HEK293T (cell line): Measurements from ENCODE around the gene TBX3.
"Not testable (repeated sequence)": the region's sequence is repeated elsewhere in the genome, so short reads cannot be mapped to it uniquely, and the experiment has no call there.

Experiments used
- CTCF ChIA-PET: fragments of 350-600 bp; formaldehyde crosslinking; extraction: SDS; loops from one replicate; lab custom pipeline; 2021; ENCODE audit warnings: antibody characterized with exemption, inconsistent platforms; lab: Yijun Ruan, JAX
- POLR2A ChIA-PET: fragments of 350-600 bp; formaldehyde crosslinking; extraction: SDS; loops from one replicate; lab custom pipeline; 2020; ENCODE audit warnings: antibody characterized with exemption, inconsistent platforms; lab: Yijun Ruan, JAX
- DNase-seq: peaks from one replicate; pipeline ENCODE4 v3.0.0; 2012; ENCODE audit warnings: mixed read lengths; ENCODE audit errors: extremely low spot score
- ARNT ChIP-seq: fragments of 450-650 bp; IDR thresholded peaks from 2 replicates; pipeline ENCODE4 v1.6.1; 2017; ENCODE audit warnings: mild to moderate bottlenecking
- BHLHE40 ChIP-seq: fragments of 450-650 bp; IDR thresholded peaks from 2 replicates; pipeline ENCODE4 v1.6.1; 2016; ENCODE audit warnings: mild to moderate bottlenecking, moderate library complexity, borderline replicate concordance
- CTBP1 ChIP-seq: fragments of 450-650 bp; IDR thresholded peaks from 2 replicates; pipeline ENCODE4 v1.6.1; 2016; ENCODE audit warnings: borderline replicate concordance
- ELF4 ChIP-seq: fragments of 450-650 bp; IDR thresholded peaks from 2 replicates; pipeline ENCODE4 v1.6.1; 2017; ENCODE audit warnings: antibody characterized with exemption
- FOXA1 ChIP-seq: fragments of 450-650 bp; IDR thresholded peaks from 2 replicates; pipeline ENCODE4 v1.6.1; 2016; ENCODE audit warnings: mild to moderate bottlenecking
- FOXK2 ChIP-seq: fragments of 450-650 bp; IDR thresholded peaks from 2 replicates; pipeline ENCODE4 v1.6.1; 2016; ENCODE audit warnings: mild to moderate bottlenecking
- FOXM1 ChIP-seq: fragments of 450-650 bp; IDR thresholded peaks from 2 replicates; pipeline ENCODE4 v1.6.1; 2017; ENCODE audit warnings: mild to moderate bottlenecking, borderline replicate concordance
- HDGF ChIP-seq: fragments of 450-650 bp; IDR thresholded peaks from 2 replicates; pipeline ENCODE4 v1.6.1; 2017; ENCODE audit warnings: antibody characterized with exemption, borderline replicate concordance
- L3MBTL2 ChIP-seq: fragments of 450-650 bp; conservative IDR thresholded peaks from 2 replicates; pipeline ENCODE4 v1.6.1; 2016; ENCODE audit warnings: mild to moderate bottlenecking
- LEF1 ChIP-seq: fragments of 450-650 bp; IDR thresholded peaks from 2 replicates; pipeline ENCODE4 v1.6.1; 2017; ENCODE audit warnings: mild to moderate bottlenecking, borderline replicate concordance
- NFRKB ChIP-seq: fragments of 450-650 bp; IDR thresholded peaks from 2 replicates; pipeline ENCODE4 v1.6.1; 2016; ENCODE audit warnings: mild to moderate bottlenecking, moderate library complexity
- SP1 ChIP-seq: fragments of 450-650 bp; IDR thresholded peaks from 2 replicates; pipeline ENCODE4 v1.6.1; 2017
- SUZ12 ChIP-seq: fragments of 450-650 bp; IDR thresholded peaks from 2 replicates; pipeline ENCODE4 v1.6.1; 2016; ENCODE audit warnings: mild to moderate bottlenecking
- TARDBP ChIP-seq: fragments of 450-650 bp; IDR thresholded peaks from 2 replicates; pipeline ENCODE4 v1.6.1; 2016
- ZNF384 ChIP-seq: fragments of 450-650 bp; IDR thresholded peaks from 2 replicates; pipeline ENCODE4 v1.6.1; 2016
- TF ChIP-seq, protein P1 (sequence below): fragments of 450-650 bp; IDR thresholded peaks from 2 replicates; pipeline ENCODE4 v1.6.1; 2016

Gene TBX3

DNA sequence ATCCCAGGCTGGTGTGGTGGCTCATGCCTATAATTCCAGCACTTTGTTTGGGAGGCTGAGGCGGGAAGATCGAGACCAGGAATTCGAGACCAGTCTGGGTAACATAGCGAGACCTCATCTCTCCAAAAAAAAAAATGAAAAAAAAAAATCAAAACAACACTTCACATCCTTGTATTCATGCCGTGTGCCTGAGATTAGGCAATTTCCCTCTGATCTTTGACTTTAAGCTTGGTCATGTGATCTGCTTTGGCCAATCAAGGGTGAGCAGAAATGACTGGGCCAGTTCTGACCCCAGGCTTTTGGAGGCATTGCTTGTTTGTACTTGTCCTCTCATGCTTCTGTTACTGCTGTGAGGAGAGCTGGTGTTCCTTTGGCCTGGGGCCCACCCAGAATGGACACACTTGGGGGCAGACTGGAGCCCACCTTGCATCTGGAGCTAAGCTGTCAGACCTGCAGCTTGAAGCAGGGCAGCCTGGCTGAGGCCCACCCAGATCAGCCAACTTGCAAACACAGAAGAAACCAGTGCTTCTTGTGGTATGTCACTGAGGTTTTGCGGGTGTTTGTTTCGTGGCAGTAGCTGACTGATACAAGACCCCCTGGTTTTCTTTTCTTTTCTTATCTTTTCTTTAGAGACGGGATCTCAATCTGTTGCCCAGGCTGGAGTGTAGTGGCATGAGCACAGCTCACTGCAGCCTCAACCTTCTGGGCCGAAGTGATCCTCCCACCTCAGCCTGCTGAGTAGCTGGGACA is 29.7 kb upstream of the TBX3 start:
- CTCF ChIA-PET: no interaction called here
- no peak for DNase-seq
- POLR2A ChIA-PET: interaction anchor here (1.0 kb wide), 1 partner anchor 30 kb away, joined by 3 read pairs; the partner anchor contains the start of gene TBX3
- TF ChIP-seq ELF4 (no peak), FOXM1 (no peak), BHLHE40 (no peak), TARDBP (no peak), ZNF384 (no peak)
- TF ChIP-seq, protein P1, sequence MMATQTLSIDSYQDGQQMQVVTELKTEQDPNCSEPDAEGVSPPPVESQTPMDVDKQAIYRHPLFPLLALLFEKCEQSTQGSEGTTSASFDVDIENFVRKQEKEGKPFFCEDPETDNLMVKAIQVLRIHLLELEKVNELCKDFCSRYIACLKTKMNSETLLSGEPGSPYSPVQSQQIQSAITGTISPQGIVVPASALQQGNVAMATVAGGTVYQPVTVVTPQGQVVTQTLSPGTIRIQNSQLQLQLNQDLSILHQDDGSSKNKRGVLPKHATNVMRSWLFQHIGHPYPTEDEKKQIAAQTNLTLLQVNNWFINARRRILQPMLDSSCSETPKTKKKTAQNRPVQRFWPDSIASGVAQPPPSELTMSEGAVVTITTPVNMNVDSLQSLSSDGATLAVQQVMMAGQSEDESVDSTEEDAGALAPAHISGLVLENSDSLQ: no peak

DNA sequence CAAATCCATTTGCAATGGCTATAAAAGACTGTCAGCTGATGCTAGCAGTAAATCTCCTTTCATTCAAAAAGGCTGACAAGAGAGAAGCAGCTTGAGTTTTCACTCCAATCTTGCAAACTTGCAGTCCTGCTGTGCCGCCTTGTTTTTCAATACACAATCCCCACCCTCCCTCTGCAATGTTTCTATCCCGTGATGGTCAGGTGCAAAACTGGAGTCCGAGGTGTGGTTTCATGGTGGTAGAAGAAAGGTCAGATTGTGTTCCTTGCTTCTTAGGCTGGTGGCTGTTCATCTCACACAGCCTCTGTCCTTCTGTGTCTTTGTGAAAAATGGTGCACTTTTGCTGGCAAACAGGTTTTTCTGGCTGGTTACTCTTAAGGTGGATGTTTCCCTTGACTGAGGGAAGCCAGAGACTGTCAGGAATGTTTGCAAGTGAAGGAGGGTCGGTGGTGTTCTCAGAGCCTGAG is 27.7 kb upstream of the TBX3 start:
- TF ChIP-seq ZNF384: no peak
- TF ChIP-seq, protein P1: peak; percentile 93
- no peak for DNase-seq
- CTCF ChIA-PET: no interaction called here
- POLR2A ChIA-PET: interaction anchor here (1.8 kb wide), 1 partner anchor 28 kb away, joined by 5 read pairs; the partner anchor contains the start of gene TBX3

DNA sequence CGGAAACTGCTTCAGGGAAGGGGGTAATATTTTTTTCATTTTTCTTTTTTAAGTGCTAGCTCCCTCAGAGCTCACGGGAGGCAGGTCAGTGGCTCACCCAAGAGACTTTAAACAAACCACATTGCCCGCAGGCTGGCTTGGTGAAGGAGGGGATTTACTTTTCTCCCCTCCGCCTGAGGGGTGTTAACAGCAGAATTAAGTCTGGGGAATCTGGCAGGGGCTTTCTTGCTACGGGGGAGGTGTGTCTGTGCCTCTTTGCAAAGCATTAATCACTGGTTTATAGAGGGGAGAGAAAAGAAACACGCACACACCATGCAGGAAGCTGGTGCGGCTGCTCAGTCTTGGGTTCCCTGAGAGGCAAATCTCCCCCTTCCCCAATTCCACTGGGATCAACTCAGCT is 26.2 kb upstream of the TBX3 start:
- ChIA-PET CTCF (no interaction called here), POLR2A (interaction anchor here (1.8 kb wide), 1 partner anchor 26 kb away, joined by 5 read pairs; the partner anchor contains the start of gene TBX3)
- TF ChIP-seq ZNF384 (no peak), SP1 (no peak), ARNT (no peak), BHLHE40 (no peak), NFRKB (no peak), LEF1 (no peak), HDGF (no peak), FOXA1 (no peak), SUZ12 (no peak), L3MBTL2 (no peak), CTBP1 (no peak)
- TF ChIP-seq, protein P1: no peak
- DNase-seq: no peak

DNA sequence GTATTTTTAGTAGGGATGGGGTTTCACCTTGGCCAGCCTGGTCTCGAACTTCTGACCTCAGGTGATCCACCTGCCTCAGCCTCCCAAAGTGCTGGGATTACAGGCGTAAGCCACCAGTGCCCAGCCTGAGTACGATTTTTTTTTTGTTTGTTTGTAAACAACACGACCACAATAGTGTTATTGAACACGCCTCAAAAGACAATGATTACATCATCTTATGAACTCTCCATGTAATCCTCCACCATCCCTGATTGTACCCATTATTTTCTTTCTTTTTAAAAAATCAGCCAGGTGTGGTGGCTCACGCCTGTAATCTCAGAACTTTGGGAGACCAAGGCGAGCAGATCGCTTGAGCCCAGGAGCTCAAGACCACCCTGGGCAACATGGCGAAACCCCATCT is 25.1 kb upstream of the TBX3 start:
- CTCF ChIA-PET: no interaction called here
- POLR2A ChIA-PET: no interaction called here
- TF ChIP-seq HDGF: no peak
- no peak for TF ChIP-seq ELF4
- TF ChIP-seq, protein P1: no peak
- no peak for TF ChIP-seq FOXK2
- no peak for TF ChIP-seq NFRKB
- no peak for TF ChIP-seq LEF1
- TF ChIP-seq CTBP1: no peak
- no peak for TF ChIP-seq SP1
- no peak for DNase-seq

DNA sequence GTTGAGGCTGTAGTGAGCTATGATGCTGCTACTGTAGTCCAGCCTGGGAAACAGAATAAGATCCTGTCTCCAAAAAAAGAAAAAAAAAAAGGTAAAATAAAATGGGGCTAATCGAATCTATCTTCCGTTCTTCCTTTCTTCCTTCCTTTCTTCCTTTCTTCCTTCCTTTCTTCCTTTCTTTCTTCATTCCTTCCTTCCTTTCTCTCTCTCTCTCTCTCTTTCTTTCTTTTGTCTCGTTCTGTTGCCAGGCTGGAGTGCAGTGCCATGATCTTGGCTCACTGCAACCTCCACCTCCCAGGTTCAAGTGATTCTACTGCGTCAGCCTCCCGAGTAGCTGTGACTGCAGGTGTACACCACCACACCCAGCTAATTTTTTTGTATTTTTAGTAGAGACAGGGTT is 24.6 kb upstream of the TBX3 start:
- DNase-seq, CTCF ChIA-PET, POLR2A ChIA-PET: not testable (repeated sequence)

DNA sequence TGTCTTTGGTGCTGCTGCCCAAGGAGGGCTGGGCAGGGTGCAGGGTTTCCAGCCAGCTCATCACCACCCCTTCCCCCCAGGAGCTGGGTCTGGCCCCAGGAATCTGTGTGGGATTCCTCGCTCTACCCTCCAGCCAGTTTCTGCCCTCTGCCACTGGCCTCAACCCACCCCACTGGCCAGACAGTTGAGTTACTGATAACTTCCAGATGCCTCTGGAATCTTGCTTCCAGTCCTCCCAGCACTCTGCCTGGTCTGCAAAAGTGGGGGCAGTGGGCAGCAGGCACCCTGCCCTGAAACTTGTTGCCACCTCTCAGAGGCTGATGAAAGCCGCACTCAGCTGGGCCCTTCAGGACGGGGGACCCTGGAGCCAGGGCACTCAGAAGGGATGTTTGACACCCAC is 20.1 kb upstream of the TBX3 start:
- DNase-seq: no peak
- no peak for TF ChIP-seq BHLHE40
- TF ChIP-seq TARDBP: no peak
- TF ChIP-seq SP1: no peak
- TF ChIP-seq SUZ12: no peak
- TF ChIP-seq, protein P1: no peak
- no peak for TF ChIP-seq FOXK2
- no peak for TF ChIP-seq ARNT
- no peak for TF ChIP-seq FOXM1
- no peak for TF ChIP-seq CTBP1
- TF ChIP-seq NFRKB: no peak
- TF ChIP-seq ELF4: no peak
- no peak for TF ChIP-seq HDGF
- no peak for TF ChIP-seq LEF1
- no peak for TF ChIP-seq ZNF384
- TF ChIP-seq L3MBTL2: no peak
- no peak for TF ChIP-seq FOXA1
- POLR2A ChIA-PET: interaction anchor here (2.7 kb wide), 1 partner anchor 20 kb away, joined by 12 read pairs; the partner anchor contains the start of gene TBX3
- CTCF ChIA-PET: interaction anchor here (0.9 to 1.2 kb wide), 2 partner anchors 10 to 42 kb away, joined by 3 read pairs; no protein-coding TSS in a partner anchor
